Prostate gland (tissue), 2 donors: ENCODE results near the gene DAB1.

Experiments
- CTCF ChIP-seq, 4 experiments: fragments of 200-600 bp in 2 of 4; fragments of 450-650 bp in 2 of 4; sonication (generic) in 2 of 4; IDR thresholded peaks; 1 replicate in 3 of 4; 2 replicates in 1 of 4; pipeline ENCODE4 v1.5.1; 2016 to 2019; ENCODE audit warnings: antibody characterized with exemption in 4 of 4, mild to moderate bottlenecking in 2 of 4, moderate library complexity in 2 of 4
- POLR2AphosphoS5 ChIP-seq: sonication (generic); formaldehyde crosslinking; IDR thresholded peaks from one replicate; pipeline ENCODE4 v1.6.1; 2017; ENCODE audit warnings: antibody characterized with exemption

GRCh38 chr1:57109883-57110282, 314.0 kb downstream of the DAB1 start:
- no peak for TF ChIP-seq CTCF (IDR thresholded peaks at IDR 0.05)
- TF ChIP-seq POLR2AphosphoS5 = no peak
